SK-N-SH treated with all-trans-retinoic acid at 6 μM for 48 hours (cell line): ENCODE data around the gene SYNE1.

Source experiments
- ATAC-seq: fragments of 200-7000 bp; cut with Tn5 transposase; 3 replicates; pipeline ENCODE4 v1.9.1; 2020; ENCODE audit warnings: mild to moderate bottlenecking, moderate library complexity
- ARNTL ChIP-seq: fragments of 450-650 bp; formaldehyde crosslinking; IDR thresholded peaks from 2 replicates; pipeline ENCODE4 v1.5.0; 2020; ENCODE audit warnings: low read depth, mild to moderate bottlenecking, moderate library complexity, borderline replicate concordance
- CREB5 ChIP-seq: fragments of 250-450 bp; sonication (Bioruptor Pico); IDR thresholded peaks from 2 replicates; pipeline ENCODE4 v1.5.1; 2020; ENCODE audit warnings: low read depth, mild to moderate bottlenecking, moderate library complexity
- CSRNP3 ChIP-seq: fragments of 250-450 bp; sonication (Bioruptor Pico); IDR thresholded peaks from 2 replicates; pipeline ENCODE4 v1.5.1; 2021; ENCODE audit warnings: mild to moderate bottlenecking, moderate library complexity
- ESRRG ChIP-seq: fragments of 250-450 bp; sonication (Bioruptor Pico); IDR thresholded peaks from 2 replicates; pipeline ENCODE4 v1.6.1; 2021; ENCODE audit warnings: mild to moderate bottlenecking
- ISL1 ChIP-seq: fragments of 250-450 bp; sonication (Bioruptor Pico); IDR thresholded peaks from 2 replicates; pipeline ENCODE4 v2.1.2; 2022; ENCODE audit warnings: mild to moderate bottlenecking, moderate library complexity
- OSR1 ChIP-seq: fragments of 250-450 bp; sonication (Bioruptor Pico); IDR thresholded peaks from 2 replicates; pipeline ENCODE4 v1.8.0; 2022; ENCODE audit warnings: moderate library complexity, mild to moderate bottlenecking, inconsistent platforms
- POU6F1 ChIP-seq: fragments of 250-450 bp; sonication (Bioruptor Pico); IDR thresholded peaks from 2 replicates; pipeline ENCODE4 v1.8.0; 2021; ENCODE audit warnings: low read depth, mild to moderate bottlenecking, moderate library complexity, borderline replicate concordance
- PPARA ChIP-seq: fragments of 250-450 bp; sonication (Bioruptor Pico); IDR thresholded peaks from 2 replicates; pipeline ENCODE4 v1.5.0; 2020; ENCODE audit warnings: mild to moderate bottlenecking, borderline replicate concordance
- RARB ChIP-seq: fragments of 250-450 bp; sonication (Bioruptor Pico); IDR thresholded peaks from 2 replicates; pipeline ENCODE4 v1.8.0; 2021; ENCODE audit warnings: mild to moderate bottlenecking, moderate library complexity
- SNAI2 ChIP-seq: fragments of 250-450 bp; sonication (Bioruptor Pico); IDR thresholded peaks from 2 replicates; pipeline ENCODE4 v1.5.0; 2020; ENCODE audit warnings: mild to moderate bottlenecking, moderate library complexity
- TCF4 ChIP-seq: fragments of 250-450 bp; sonication (Bioruptor Pico); IDR thresholded peaks from 2 replicates; pipeline ENCODE4 v1.8.0; 2021; ENCODE audit warnings: mild to moderate bottlenecking, moderate library complexity, borderline replicate concordance
- TOX ChIP-seq: fragments of 250-450 bp; sonication (Bioruptor Pico); IDR thresholded peaks from 2 replicates; pipeline ENCODE4 v1.8.0; 2021; ENCODE audit warnings: mild to moderate bottlenecking, moderate library complexity, borderline replicate concordance
- TSHZ2 ChIP-seq: fragments of 250-450 bp; sonication (Bioruptor Pico); IDR thresholded peaks from 2 replicates; pipeline ENCODE4 v1.5.0; 2020; ENCODE audit warnings: mild to moderate bottlenecking, moderate library complexity
- ZFP3 ChIP-seq: fragments of 250-450 bp; sonication (Bioruptor Pico); IDR thresholded peaks from 2 replicates; pipeline ENCODE4 v1.5.0; 2020; ENCODE audit warnings: mild to moderate bottlenecking, moderate library complexity
- ZFP30 ChIP-seq: fragments of 450-650 bp; formaldehyde crosslinking; IDR thresholded peaks from 2 replicates; pipeline ENCODE4 v1.5.0; 2022; ENCODE audit warnings: mild to moderate bottlenecking, moderate library complexity
- ZNF565 ChIP-seq: fragments of 450-650 bp; formaldehyde crosslinking; conservative IDR thresholded peaks from 2 replicates; pipeline ENCODE4 v1.5.0; 2020; ENCODE audit warnings: low read depth, mild to moderate bottlenecking, moderate library complexity
- ZNF70 ChIP-seq: fragments of 450-650 bp; formaldehyde crosslinking; IDR thresholded peaks from 2 replicates; pipeline ENCODE4 v1.5.0; 2020; ENCODE audit warnings: mild to moderate bottlenecking, moderate library complexity
- ZNF8 ChIP-seq: fragments of 450-650 bp; formaldehyde crosslinking; IDR thresholded peaks from 2 replicates; pipeline ENCODE4 v1.5.0; 2020; ENCODE audit warnings: mild to moderate bottlenecking, moderate library complexity

The SYNE1 gene

GRCh38 chr6:152318278-152318677 is 318.9 kb downstream of the SYNE1 start (continued):
- TF ChIP-seq TSHZ2 (CRISPR knock-in tag) (no peak), ISL1 (CRISPR knock-in tag) (no peak), CREB5 (CRISPR knock-in tag) (no peak), SNAI2 (CRISPR knock-in tag) (no peak)

- no peak for TF ChIP-seq OSR1 (CRISPR knock-in tag)
- TF ChIP-seq ARNTL (CRISPR knock-in tag) = no peak
- no peak for TF ChIP-seq RARB (CRISPR knock-in tag)
- TF ChIP-seq ZFP30 (CRISPR knock-in tag) = no peak
- TF ChIP-seq TCF4 (CRISPR knock-in tag) = no peak
- TF ChIP-seq TOX = no peak
- TF ChIP-seq ZNF565 (CRISPR knock-in tag) = no peak
- TF ChIP-seq, all 23 proteins: peak for 0
- peak; percentile 74 for ATAC-seq
Observed at GRCh38 chr6:152316024-152316423, 321.1 kb downstream of the SYNE1 start.

GRCh38 chr6:152314483-152314832 is 322.7 kb downstream of the SYNE1 start:
- TF ChIP-seq TOX = no peak
- no peak for TF ChIP-seq CREB5 (CRISPR knock-in tag)
- TF ChIP-seq ARNTL (CRISPR knock-in tag) = no peak
- no peak for TF ChIP-seq ZFP3 (CRISPR knock-in tag)
- no peak for TF ChIP-seq ZNF565 (CRISPR knock-in tag)
- TF ChIP-seq TCF4 (CRISPR knock-in tag) = no peak
- TF ChIP-seq ZFP30 (CRISPR knock-in tag) = no peak
- ATAC-seq = no peak

GRCh38 chr6:152313542-152314482 is 323.4 kb downstream of the SYNE1 start:
- ATAC-seq = peak; percentile 62
- TF ChIP-seq ESRRG (CRISPR knock-in tag) (no peak), CREB5 (CRISPR knock-in tag) (0 out of 2 replicates have a peak, but pooled peaks have one; percentile 12), CSRNP3 (CRISPR knock-in tag) (no peak)

- no peak for TF ChIP-seq CREB5 (CRISPR knock-in tag)
- TF ChIP-seq ARNTL (CRISPR knock-in tag) = no peak
- TF ChIP-seq ZNF565 (CRISPR knock-in tag) = no peak
- TF ChIP-seq TOX = no peak
- no peak for TF ChIP-seq ZNF70
- no peak for TF ChIP-seq SNAI2 (CRISPR knock-in tag)
- no peak for TF ChIP-seq ZNF8 (CRISPR knock-in tag)
- TF ChIP-seq PPARA (CRISPR knock-in tag) = no peak
- no peak for TF ChIP-seq ZFP30 (CRISPR knock-in tag)
- TF ChIP-seq POU6F1 (CRISPR knock-in tag) = no peak
- ATAC-seq = no peak
Observed at GRCh38 chr6:152312434-152312833, 324.7 kb downstream of the SYNE1 start.
